PFSK-1 (cell line): ENCODE measurements around the gene INPP5A.

Experiments used
- POLR2AphosphoS5 ChIP-seq: IDR thresholded peaks from 2 replicates; pipeline ENCODE4 v1.6.1; 2012; ENCODE audit warnings: low read depth, mild to moderate bottlenecking, control low read depth, low read length, moderate library complexity
- SIN3A ChIP-seq: IDR thresholded peaks from 2 replicates; pipeline ENCODE4 v1.6.1; 2012; ENCODE audit warnings: mild to moderate bottlenecking, low read length, moderate library complexity, borderline replicate concordance; ENCODE audit not compliant: insufficient read depth
- TAF1 ChIP-seq: IDR thresholded peaks from 2 replicates; pipeline ENCODE4 v1.6.1; 2012; ENCODE audit warnings: low read length, control low read depth, borderline replicate concordance; ENCODE audit not compliant: insufficient read depth
- TF ChIP-seq, protein P1 (sequence below), 2 experiments: IDR thresholded peaks; 2 replicates each; pipeline versions ENCODE4 v1.6.1 to v1.8.0; 2011 to 2012; ENCODE audit warnings: low read depth in 2 of 2, low read length in 2 of 2, control low read depth in 1 of 2, inconsistent platforms in 1 of 2, mild to moderate bottlenecking in 1 of 2, moderate library complexity in 1 of 2; ENCODE audit not compliant: insufficient read depth in 1 of 2

DNA sequence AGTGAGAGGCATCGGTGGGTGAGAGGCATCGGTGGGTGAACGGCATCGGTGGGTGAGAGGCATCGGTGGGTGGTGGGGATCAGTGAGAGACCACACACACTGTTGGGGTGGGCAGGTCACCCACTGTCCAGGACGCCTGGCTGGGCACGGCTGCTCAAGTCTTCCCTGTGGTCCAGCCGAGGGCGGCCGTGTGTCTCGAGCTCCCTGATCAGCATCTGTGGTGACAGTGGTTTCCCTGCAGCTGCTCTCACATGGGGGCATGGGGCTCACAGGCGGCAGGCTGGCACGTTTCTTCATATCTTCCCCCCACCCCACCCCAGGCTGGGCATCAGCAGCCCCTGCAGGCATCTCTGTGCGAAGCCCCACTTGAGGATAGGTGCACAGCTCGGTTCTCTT is 170.2 kb downstream of the INPP5A start:
- TF ChIP-seq, protein P1, sequence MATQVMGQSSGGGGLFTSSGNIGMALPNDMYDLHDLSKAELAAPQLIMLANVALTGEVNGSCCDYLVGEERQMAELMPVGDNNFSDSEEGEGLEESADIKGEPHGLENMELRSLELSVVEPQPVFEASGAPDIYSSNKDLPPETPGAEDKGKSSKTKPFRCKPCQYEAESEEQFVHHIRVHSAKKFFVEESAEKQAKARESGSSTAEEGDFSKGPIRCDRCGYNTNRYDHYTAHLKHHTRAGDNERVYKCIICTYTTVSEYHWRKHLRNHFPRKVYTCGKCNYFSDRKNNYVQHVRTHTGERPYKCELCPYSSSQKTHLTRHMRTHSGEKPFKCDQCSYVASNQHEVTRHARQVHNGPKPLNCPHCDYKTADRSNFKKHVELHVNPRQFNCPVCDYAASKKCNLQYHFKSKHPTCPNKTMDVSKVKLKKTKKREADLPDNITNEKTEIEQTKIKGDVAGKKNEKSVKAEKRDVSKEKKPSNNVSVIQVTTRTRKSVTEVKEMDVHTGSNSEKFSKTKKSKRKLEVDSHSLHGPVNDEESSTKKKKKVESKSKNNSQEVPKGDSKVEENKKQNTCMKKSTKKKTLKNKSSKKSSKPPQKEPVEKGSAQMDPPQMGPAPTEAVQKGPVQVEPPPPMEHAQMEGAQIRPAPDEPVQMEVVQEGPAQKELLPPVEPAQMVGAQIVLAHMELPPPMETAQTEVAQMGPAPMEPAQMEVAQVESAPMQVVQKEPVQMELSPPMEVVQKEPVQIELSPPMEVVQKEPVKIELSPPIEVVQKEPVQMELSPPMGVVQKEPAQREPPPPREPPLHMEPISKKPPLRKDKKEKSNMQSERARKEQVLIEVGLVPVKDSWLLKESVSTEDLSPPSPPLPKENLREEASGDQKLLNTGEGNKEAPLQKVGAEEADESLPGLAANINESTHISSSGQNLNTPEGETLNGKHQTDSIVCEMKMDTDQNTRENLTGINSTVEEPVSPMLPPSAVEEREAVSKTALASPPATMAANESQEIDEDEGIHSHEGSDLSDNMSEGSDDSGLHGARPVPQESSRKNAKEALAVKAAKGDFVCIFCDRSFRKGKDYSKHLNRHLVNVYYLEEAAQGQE (IDR thresholded peaks at IDR 0.05; ENCODE audit: insufficient read depth in 1 of 2, low read depth in 2 of 2, low read length in 2 of 2), result no peak
- TF ChIP-seq POLR2AphosphoS5, result no peak
- TF ChIP-seq SIN3A, result no peak
- no peak for TF ChIP-seq TAF1
